Fibroblast of skin of right biceps (primary cell): ENCODE results near the gene NUDT19.
"Not testable (repeated sequence)": the region's sequence is repeated elsewhere in the genome, so short reads cannot be mapped to it uniquely, and the experiment has no call there.

ENCODE experiments used
- DNase-seq: peaks from one replicate; pipeline ENCODE4 v3.0.0-alpha.2; 2013

Gene NUDT19

DNA sequence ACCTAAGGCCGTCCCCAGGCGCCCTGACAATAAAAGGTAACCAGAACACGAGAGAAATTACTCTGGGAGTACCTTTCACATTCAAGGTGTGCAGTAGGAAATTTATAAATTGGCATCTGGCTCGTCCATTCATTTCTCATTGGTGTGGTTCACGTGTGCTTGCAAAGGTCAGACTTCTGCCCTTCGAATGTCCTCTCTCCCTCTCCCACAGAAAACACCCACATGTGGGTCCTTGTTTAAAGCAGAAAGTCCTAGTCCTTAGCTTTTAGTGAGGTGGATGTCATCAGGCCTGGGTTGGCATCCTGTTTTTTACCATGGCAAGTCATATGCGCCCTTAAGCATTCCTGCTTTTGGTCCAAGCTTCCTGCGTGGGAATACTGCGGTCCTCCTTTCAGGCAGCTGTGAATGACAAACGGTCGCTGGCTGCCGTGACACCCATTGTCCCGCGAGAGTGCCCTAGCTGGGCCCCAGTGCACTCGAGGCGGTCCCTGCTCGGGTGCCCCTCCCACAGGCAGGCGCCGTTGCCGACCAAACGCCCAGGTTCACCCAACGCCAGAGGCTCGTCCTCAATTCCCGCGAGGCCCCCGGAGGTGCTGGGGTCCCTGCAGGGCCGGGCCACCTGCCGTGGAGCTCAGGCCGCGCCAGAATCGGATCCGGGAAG, at the start of gene NUDT19:
NUDT19 (plus strand) TSS at position 531 of the 661 bp plus-strand sequence. CDS start 140 bp downstream, outside the sequence.
- DNase-seq, result peak; percentile 87

DNA sequence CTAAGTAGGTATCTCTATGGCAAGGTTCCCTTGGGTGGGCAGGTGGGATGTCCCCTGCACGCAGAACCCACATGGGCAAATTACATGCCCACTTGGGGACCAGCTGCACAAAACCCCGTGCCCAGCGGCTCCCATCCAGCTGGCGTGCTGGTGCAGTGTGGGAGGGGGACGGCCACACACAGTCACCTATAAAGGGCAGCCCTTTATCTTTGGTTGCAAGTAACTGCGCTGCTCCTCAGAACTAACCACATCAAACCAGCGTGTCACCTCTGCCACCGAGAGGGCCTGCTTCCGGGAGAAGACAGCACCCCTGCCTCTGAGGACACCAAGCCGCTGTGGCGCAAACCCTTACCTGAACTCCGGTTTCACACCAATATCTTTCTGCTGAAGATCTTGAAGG, 48.9 kb upstream of the NUDT19 start:
- no peak for DNase-seq

DNA sequence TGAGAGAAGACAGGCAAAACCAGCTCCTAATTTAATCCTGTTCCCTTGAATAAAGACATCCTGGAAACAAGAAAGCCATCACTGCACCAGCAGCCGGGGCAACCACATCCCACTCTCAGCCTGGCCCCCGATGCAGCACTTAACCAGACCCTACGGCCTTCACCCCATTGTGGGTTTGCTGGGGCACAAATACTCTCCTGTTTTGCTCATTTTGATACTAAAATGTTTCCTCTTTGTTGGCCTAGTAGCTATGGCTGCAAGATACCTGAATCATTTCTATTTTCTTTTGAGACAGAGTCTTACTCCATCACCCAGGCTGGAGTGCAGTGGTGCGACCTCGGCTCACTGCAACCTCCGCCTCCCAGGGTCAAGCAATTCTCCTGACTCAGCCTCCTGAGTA, 45.1 kb upstream of the NUDT19 start:
- no peak for DNase-seq

DNA sequence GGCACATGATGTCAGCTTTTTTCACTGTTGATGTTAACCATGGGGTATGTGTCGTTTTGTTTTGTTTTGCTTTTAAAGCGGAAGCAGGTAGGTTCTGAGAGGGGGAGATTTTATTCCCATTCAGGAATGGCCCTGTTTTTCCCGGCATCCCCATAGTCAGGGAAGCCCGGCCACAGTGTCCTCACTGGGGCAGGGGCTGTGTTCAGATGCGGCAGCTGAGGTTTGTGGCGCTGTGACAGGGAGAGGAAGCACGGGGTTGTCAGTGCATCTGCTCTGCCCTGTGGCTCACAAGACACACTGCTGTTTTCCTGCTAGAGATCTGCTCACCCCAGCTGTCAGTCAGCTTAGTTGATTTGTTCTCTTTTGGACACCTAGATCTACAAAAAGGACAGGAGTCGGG, 44.3 kb upstream of the NUDT19 start:
- no peak for DNase-seq

DNA sequence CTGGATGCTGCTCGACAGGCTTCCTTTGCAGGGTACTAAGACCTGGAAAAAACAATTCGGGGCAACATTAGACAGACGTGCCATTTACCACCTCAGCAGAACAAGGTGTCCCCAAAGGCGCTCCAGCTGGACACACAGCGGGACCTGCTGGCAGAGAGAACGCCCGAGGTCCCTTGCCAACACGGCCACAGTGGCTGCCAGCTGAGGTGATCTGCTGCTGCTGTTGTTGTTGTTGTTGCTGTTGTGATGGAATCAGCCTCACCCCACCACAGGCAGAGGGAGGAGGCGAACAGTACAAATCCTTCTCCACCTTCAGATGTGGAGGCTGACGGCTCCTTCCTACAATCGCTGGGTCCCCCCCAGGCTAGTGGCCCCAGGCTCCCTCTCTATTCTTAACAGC, 41.9 kb upstream of the NUDT19 start:
- DNase-seq, result no peak

DNA sequence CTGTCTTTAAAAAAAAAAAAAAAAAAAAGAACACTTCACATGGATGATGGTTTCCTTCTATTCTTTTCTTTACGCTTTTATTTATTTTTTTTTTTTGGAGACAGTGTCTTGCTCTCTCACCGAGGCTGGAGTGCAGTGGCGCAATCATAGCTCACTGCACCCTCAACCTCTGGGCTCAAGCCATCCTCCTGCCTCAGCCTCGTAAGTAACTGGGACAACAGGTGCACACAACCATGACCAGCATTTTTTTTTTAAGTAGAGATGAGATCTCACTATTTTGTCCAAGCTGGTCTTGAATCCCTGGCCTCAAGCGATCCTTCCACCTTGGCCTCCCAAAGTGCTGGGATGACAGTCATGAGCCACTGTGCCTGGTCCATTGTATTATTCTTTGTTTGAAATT, 41.0 kb upstream of the NUDT19 start:
- DNase-seq, result no peak

DNA sequence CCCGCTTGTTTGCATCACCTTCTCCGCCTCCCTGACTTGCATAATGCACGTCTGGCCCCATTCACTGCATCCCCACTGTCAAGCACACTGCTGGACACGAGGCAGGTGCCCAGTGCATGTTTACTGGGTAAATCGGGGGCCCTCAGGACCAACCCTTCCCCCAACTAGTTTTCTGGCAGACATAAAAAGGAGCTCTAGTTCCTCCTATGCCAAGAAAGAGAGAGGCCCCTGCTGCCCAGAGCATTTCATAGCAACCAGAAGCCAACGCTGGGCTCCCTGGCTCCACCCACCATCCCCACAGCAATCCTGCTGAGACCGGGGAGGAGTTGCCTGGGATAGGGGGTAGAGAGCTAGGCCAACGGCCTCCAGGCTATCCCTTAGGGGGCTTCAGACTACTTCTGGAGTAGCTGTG, 39.9 kb upstream of the NUDT19 start:
- no peak for DNase-seq

DNA sequence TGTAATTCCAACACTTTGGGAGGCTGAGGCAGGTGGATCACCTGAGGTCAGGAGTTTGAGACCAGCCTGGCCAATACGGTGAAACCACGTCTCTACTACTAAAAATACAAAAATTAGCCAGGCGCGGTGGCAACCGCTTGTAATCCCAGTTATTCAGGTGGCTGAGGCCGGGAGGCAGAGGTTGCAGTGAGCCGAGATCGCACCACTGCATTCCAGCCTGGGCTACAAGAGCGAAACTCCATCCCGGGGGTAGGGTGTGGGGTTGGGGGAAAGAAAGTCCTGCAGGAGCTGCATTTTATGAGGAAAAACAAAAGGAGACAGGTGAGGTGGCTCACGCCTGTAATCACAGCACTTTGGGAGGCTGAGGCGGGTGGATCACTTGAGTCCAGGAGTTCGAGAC, 39.3 kb upstream of the NUDT19 start:
- not testable (repeated sequence) for DNase-seq

DNA sequence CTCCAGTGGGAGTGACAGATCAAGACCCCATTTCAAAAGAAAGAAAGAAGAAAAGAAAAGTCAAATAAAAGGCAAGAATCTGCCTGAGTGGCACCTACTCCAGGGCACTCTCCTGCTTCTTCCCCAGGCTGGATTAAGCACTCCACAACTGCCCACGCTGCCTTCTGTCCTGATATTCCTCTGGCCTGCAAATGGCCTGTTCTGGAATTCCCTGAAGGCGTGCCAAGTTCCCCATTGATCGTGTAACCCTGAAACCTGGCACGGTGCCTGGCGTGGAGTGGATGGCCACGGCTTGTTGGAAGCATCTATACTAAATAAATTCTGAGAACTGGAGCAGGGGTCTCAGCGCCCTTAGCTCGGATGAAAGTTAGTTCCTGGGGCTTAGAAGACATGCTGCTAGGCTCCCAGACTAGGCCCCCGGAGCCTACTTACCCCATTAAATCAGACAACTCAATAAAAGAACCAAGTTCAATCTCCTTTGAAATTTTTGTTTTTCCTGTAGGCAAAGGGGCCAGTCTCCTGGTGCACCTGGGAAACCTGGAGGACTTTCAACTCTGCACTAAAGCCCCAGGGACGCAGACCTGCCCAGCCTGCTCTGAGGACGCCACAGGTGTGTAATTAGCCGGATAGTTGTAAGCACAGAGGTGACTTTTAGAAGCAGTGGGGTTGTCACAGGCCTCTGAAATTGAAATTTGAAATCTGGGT, 38.6 kb upstream of the NUDT19 start:
- DNase-seq, result no peak

DNA sequence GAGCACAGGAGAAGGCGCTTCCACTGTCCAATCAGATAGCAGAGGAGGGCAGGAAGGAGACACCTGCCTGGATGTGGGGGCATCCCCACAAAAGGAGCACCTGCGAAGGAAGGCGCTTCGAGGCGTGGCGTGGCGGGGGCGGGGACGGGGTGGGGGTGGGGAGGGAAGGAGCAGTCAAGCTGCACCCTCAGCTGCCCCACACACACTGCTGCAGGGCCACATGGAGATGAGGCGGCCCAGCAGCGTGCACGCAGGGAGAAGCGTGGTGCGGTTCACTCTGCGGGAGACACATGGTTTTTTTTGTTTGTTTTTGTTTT, 38.1 kb upstream of the NUDT19 start:
- DNase-seq, result no peak

DNA sequence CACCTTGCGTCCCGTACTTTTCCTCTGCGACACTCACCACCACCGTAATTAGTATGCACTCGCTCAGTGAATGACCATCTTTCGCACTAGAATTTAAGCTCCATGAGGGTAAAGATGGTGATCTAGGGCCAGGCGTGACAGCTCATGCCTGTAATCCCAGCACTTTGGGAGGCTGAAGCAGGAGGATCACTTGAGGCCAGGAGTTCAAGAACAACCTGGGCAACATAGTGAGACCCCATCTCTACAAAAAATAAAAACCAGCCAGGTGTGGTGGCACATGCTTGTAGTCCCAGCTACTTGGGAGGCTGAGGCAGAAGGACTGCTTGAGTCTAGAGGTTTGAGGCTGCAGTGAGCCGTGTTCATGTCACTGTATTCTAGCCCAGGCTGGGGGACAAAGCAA, 35.2 kb upstream of the NUDT19 start:
- not testable (repeated sequence) for DNase-seq

DNA sequence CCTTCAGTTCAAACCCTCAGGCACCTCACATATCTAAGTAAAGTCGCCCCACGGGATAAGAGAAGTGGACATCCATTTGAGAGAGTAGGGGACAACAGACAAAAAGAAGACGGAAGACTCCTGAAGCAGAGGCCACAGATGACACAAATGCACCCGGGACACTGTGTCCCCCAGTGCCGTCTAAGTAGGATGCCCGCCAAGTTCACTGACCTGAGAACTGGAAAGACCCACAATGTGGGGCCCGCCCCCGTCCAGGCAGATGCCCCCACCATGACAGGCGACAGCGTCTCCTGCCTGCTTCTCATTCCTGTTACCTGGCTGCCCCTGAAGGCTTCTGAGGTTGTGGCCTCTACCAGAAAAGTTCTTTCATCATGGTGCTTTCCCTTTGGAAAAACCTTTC, 33.5 kb upstream of the NUDT19 start:
- no peak for DNase-seq

DNA sequence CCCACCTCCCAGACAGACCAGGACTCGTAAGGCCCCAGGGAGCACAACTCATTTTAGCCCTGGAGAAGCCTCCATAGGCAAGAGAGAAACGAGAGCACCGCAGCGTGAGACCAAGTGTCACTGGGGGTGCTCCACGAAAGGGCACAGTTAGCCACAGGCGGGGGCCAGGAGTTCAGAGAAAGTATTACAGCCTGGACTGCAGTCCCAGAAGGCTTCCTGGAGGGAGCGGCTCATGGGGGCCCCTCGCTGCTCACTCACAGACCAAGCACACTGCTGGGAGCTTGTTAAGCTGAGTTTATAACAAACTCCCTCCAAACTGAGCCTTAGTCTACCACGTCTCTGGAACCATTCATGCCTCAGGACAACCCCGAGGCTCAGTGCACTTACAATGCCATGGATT, 33.1 kb upstream of the NUDT19 start:
- no peak for DNase-seq

DNA sequence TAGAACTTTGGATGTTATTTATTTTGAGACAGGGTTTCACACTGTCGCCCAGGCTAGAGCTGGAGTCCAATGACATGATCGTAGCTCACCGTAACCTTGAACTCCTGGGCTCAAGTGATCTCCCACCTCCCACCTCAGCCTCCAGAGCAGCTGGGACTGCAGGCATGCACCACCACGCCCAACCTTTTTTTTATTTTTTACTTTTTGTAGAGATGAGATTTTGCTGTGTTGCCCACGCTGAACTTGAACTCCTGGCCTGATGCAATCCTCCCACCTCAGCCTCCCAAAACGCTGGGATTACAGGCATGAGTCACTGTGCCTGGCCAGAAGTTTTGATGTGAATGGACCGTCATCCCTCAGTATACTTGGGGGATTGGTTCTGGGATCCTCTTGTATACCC, 30.3 kb upstream of the NUDT19 start:
- DNase-seq, result no peak

DNA sequence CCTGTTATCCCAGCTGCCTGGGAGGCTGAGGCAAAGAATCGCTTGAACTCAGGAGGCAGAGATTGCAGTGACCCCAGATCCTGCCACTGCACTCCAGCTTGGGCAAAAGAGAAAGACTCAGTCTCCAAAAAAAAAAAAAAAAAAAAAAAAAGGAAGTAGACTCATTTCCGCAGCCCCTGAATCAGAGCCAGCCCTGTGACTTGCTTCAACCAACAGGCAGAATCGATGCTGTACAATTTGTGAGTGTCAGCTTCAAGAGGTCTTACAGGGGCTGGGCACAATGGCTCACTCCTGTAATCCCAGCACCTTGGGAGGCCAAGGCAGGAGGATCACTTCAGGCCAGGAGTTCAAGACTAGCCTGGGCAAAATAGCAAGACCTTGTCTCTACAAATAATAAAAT, 29.4 kb upstream of the NUDT19 start:
- peak; percentile 42 for DNase-seq

DNA sequence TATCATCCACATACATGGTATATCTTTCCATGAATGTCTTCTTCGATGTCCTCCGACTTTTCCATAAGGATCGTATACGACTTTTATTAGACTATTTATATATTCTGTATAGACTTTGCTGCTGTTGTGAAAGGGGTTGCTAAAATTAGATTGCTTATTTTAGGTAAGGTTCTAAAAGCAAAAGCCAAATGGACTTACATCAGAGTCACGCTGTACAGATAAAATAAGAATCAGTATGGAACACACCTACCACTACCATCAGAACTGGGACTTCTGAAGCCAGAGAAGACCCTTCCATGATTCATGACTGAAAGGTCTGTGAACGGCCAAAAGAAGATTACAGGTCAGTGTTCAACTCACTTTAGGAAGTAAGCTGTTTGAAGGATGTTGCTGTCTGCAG, 25.5 kb upstream of the NUDT19 start:
- DNase-seq, result no peak

DNA sequence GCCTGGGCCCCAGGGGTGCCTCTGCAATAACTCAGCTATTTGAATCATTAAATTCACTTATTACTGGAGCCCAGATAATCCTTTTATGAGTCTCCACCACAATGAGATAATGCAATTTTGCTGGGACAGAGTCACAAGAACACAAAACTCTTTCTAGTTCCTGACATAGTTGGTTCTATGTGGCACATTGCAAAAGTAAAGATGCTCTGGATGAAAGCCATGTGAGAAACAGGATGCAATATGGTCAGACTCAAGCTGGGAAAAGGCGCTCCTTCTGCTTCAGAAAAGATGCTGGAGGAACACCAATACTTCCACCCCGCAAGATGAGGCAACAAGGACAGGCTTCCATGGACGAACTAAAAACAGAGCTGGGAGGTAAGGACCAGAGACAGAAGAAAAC, 22.3 kb upstream of the NUDT19 start:
- no peak for DNase-seq

DNA sequence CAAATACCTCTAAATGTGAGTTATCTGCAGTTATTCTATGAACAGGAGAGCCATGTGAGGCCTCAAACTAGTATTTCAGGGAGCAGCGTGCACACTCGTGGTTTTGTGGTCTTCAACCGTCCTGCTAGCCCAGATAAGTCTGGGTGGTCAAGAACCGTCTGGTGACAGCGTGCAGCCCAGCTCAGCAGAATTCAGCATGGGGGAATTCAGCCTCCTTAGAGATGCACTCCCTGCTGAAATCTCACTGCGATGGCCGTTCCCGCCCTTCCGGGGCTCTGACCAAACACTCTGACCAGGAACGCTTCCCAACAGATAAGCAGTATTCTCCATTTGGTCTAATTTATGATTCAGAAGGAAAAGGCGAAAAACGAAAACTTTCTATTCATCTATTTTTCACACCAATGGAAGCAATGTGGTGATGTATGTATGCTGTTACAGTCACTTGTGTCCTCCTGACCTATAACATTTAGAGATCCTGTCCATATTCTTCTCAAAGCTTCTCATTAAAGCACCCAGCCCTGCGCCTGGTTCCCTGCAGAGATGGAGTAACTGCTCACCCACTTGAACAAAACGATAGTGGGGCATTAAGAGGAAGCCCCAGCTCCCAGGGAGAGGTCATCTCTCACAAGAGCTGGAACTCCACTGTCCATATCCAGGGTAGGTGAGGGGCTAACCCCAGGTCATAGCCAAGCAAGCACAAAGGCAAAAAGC, 19.6 kb upstream of the NUDT19 start:
- no peak for DNase-seq

DNA sequence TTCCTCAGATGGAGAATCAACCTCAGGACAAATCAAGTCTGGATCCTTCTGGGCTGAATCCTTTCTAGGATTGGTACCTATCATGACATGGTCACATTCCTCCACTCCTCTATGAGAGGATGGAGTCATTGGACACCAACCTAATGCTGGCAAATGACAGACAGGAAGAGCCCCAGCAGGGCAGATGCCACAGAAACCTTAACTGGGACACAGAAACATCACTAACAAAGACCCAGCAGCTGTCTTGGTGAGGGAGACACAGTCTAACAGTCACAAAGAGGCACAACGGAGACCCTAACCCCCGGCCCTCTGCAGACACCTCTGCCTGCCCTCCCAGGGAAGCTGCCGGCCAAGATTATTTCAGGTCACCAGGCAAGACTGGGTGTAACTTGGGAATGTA, 18.8 kb upstream of the NUDT19 start:
- no peak for DNase-seq

DNA sequence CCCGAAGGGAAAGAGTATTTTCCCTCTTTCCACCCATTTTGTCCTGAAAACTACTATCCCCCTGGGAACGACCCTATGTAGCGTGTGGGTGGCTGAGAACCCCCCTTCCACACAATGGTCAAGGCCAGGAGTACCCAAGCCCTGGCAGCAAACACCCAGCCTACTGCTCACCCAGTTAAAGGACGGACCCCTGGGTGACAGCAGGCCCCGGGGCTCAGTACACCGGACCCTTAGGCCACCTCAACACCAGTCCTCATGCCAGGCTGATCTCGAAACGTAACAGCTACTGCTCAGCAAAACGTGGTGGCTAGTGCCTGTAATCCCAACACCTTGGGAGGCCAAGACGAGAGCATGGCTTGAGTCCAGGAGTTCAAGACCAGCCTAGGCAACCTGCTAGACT, 18.0 kb upstream of the NUDT19 start:
- no peak for DNase-seq

DNA sequence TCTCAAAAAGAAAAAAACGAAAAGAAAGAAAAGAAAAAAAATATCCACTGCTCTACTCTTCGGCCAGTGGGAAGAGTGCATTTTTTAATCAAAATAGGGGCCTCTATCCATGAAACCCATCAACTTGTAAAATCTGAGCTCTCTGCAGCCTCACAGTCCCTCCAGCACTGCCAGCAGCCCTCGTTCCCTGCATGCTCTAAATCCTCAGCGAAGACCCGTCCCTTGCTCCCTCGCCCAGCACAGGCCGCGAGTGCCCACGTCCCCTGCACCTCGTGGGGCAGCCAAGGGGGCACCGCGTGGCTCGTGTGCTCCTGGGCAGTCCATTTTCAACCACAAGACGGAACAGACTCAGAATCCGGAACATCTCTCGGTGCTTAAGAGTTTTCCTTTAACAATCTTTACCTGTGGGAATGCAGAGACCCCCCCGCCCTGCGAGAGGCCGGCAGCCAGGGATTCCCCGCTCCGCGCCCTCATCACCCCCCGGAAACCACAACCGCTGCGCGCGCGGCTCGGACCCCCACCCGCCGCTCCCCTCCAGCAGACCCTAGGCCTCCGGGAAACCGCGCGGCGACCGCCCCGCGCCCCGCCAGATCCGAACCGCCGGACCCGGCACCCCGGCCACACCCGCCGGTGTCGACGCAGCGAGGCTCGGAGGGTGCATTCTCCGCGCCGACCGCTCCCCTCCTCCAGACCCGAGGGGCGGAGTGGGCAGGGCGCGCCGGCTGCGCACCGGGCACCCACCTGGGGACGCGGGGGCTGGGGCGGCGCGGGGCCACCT, 17.3 kb upstream of the NUDT19 start:
- no peak for DNase-seq

DNA sequence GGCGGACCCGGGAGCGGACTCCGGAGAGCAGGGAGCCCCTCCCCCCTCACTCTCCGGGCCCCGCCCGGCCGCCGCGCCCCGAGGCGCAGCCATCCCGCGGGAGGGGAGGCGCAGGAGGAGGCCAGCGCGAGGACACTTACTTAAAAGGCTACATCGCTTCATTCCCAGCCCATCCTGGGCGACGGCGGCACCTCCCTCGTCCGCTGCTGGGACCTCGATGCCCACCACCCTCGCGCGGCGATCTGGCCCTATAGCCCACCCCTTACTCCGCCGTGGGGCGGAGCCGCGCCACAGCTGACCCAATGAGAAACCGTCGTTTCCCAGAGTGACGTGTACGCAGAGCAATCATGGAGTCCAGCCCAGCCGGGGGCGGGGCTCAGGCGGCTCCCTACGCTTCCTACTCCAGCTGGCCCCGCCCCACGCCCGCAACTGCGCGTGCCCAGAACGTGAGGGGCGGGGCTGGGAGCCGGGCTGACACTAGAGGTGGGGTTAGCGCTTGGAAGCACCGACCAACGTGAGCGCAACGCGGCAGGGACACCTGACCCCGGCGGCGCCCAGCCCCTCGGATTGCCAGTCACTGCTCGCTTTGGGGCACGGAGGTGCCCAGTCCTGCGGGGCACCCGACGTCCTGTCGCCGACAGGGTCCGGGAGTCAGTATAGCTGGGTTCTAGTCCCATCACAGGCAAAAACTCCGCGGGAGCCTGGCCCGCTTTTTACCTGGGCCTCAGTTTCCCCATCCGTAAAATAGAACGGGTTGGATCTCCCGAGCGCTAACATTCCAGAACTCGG, 16.5 kb upstream of the NUDT19 start, which contains the start of gene ANKRD27:
ANKRD27 (minus strand) TSS at position 250 of the 789 bp plus-strand sequence. CDS start 16,165 bp downstream, outside the sequence.
- peak; percentile 97 for DNase-seq
